Measurements from ENCODE around the gene SF3B2.
A peak's percentile ranks its signal among the peaks of the same experiment; 100 is the strongest.

The SF3B2 gene

DNA sequence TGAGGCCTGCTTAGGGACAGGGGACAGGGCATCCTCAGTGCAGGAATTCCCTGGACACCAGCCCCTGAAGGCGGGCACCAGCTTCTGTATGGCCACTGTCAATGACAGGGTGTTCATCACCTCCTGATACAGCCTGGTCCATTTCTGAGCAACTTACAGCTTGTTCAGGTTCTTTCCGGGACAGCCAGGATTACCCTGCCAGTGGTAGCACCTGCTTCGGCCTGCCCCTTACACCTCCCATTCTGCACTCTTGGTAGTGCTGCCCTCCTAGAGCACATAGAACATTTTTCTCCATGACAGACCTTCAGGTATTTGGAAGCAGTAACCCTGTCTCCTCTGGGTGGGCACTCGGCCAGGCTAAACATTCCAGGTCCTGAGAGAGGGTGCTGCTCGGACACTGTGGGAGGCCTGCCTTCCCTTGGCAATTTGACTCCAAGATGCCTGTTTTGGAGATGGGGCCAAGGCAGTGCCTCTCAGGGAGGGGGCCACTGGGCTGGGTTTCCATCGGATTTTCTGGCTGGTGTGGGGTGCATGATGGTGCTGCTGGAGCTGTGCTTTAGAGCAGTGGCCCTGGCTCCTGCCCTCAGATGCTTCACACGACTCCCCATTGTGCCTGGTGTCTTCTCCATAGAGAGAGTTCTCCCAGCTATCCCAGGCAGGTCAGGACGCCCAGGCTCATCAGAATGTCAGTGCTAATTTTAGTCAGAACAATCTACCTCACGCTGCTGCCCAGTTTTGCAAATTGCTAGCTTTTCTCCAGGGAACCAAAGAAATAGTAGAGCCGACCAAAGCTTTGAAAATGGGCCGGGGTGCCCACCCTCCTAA lies 4.4 kb upstream of the SF3B2 start:
- DNase-seq (ENCODE audit: low read depth), result no peak

DNA sequence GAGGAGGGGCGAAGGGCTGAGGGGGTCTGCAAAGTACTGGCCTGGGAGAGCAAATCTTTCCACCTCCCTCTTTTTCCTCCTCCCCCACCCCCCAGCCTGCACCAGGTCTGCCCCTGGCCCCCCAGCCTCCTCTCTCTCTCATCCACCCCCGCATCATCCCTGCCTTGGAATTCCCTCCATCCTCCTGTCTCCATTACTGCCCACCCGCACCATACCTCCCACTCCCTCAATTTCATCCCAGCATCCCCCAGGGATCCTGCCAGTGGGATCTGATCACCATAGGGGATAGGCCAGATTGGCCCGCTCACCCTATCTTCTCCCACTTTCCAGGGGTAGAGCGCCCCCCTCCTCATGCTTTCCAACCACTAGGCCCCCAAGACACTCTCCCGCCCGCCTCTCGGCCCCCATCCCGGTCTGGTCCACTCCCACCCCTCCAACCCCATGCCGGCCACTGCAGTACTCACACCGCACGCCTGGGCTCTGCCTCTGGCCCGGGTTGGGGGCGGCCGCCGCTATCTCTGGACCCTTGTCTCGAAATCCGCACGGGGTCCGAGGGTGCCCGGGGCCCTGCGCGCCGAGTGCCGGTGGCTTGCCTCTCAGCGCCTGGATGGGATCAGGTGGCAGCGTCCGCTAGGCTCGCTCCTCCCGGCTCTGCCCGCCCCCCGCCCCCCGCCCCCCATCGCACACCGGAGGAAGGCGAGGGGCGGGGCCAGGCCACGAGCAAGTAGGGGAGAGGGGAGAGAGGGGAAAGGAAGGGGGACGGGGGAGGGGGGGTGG lies 3.4 kb upstream of the SF3B2 start, which contains the start of gene GAL3ST3:
TSS of gene GAL3ST3 (minus strand) at position 615 of the 777 bp plus-strand sequence. CDS start 3,746 bp downstream, outside the sequence.
- no peak for DNase-seq (ENCODE audit: low read depth)

DNA sequence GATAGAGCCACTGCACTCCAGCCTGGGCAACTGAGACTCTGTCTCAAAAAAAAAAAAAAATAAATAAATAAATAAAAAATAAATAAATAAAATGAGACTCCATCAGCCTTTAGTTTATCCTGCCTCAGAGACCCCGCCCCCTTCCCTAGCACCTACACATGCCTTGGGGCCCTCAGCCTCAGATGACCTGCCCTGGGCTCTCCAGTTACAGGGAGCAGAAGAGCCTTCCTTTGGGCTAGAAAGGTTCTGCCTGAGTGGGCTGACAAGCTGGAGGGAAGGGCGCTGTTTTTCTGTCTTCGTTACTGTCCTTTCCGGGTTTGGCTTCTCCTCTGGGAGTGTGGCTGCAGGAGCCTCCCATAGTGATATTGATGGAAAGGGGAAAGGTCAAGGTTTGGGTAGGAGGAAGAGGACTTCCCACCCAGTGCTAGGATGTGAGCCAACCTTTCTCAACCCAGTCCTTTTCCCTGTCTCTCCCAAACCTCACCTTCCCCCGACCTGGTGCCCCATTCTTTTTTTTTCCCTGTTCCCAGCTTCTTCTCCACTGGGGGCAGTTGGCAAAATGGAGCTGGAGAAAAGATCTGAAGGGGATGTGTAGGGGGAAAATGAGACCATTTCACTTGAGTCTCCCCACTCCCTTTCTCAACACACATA lies 1.5 kb upstream of the SF3B2 start:
- no peak for DNase-seq (ENCODE audit: low read depth)

DNA sequence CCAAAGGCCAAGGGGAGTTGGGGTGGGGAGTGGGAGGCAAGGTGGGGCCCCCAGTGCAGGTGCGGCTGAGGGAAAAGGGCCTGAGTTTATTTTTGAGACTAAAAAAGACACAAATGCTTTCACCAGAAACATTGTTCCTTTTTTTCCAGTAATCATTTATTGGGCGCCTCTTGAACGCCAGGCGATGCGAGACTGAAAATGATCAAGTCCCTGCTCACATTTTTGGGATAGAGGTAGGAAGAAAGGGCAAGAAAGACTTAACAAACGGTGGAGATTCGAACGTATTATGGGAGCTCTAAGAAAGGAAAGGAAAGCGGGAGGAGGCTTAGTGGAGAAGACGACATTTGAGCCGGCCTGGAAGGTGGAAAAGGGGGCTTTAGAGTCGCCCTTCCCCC lies 796 bp upstream of the SF3B2 start:
- no peak for DNase-seq (ENCODE audit: low read depth)

DNA sequence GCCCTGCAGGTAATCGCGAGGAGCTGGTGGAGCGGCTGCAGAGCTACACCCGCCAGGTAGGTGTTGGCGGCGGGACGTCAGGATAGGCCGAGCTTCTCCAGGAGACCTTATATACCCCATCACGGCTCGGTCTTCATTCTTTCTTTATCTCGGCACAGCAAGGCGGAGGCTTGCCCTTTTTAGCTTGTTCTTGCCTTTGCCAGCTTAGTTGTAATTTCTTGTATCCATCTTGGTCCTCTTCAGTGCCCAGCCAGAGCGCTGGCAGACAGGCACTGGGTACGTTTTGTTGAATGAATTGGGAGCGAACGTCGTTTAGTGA lies 459 bp downstream of the SF3B2 start:
- DNase-seq (ENCODE audit: low read depth), result no peak

DNA sequence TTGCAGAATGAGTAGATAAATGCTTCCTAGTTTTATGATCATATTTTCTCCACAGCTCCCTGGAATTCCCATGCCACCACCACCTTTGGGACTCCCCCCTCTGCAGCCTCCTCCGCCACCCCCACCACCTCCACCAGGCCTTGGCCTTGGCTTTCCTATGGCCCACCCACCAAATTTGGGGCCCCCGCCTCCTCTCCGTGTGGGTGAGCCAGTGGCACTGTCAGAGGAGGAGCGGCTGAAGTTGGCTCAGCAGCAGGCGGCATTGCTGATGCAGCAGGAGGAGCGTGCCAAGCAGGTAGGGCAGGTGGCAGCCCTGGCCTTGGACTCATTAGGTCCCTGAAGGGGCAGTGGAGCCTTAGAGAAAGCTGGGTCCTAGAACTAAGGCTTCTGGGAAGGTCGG lies 2.9 kb downstream of the SF3B2 start:
- no peak for DNase-seq (ENCODE audit: low read depth)

DNA sequence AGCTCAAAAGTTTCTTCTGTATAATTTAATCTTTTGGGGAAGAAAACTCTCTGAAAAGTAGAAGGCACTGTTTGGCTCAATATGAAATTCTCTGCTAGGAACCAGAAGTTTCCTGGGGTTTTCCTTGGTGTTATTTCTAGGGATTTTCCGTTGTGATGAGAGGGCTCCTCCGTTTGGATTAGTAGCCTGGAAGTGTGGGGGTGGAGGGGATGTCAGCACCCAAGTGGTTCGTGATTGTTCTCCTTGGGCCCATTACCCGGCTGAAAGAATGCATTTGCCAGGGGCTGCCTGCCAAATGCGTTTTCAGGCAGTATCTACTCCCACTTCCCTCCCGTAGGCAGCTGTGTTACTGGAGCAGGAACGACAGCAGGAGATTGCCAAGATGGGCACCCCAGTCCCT lies 4.3 kb downstream of the SF3B2 start:
- DNase-seq (ENCODE audit: low read depth), result no peak

DNA sequence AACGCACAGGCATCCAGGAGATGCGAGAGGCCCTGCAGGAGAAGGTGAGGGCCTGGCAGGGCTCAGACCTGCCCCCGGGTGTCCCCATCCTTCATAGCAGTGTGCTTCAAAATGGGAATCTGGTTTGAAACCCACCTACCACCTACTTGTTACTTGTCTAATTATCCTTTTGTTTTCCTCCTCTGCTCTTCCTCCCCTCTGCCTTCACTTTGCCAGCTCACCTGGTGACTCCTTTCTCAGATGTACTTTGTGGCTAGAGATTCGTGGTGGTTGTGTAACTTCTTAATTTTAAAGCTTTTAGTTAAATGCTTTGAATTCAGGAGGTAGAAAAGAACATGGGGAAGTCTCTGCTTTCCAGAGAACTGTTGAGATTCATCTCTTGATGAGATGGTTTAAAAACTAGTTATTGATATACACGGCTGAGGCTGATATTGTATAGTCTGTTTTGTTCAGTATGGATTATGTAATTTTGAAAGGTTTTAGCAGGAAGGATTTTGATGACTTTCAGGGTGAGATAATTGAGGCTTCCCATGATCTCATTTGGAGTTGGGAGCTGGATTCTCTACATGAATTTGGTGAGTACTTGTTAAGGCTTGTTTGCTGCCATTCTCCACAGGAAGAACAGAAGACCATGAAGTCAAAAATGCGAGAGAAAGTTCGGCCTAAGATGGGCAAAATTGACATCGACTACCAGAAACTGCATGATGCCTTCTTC lies 8.0 kb downstream of the SF3B2 start:
- no peak for DNase-seq (ENCODE audit: low read depth)

DNA sequence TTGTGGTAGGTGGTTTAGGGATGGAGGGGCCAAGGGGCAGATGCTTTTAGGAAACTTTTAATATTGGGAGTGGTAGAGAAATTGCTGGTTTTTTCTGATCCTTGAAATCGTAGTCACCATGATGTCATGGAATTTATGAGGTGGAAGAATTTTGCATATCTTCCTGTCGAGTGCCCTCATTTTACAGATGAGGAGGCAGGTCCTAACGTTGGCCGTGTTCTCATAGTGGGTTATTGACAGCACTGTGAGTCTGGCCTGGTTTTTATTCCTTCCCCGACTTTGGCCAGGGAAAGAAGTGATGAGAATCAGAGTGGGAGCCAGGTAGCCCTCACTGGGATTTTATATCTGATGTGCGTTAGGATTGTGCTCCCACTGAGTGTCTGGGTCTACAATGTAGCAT lies 9.1 kb downstream of the SF3B2 start:
- no peak for DNase-seq (ENCODE audit: low read depth)

DNA sequence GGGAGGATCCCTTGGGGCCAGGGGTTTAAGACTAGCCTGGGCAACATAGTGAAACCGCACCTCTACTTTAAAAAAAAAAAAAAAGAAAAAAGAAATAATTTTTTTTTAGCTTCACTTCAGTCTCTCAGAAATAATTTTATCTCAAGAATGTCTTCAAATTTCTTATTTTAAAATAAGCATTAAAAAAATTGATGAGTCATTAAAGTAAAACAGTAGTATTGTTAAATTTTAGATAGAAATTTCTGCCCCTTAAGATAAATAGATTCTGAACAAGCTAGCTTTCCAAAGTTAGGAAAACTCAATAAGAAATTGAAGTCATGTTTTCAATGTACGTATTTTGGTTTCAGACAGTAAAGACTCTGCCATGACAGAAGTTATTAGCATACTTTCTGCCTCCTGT lies 10.2 kb downstream of the SF3B2 start:
- DNase-seq (ENCODE audit: low read depth), result no peak

DNA sequence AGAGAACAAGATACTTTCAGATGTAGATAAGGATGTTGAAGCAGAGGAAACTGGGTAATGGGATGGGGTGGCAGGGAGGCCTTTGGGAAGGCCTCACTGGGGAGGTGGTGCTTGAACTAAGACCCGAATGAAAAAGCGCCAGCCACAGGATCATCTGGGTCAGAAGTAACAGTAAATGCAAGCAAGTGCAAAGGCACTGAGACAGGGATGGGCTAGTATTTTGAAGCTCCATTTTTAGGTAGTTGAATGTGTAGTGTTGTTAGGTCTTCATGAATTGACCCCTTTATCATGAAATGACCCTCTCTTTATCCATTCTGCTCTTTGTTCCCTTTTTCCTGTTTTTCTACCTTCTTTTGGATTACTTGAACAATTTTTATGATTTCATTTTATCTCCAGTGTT lies 11.7 kb downstream of the SF3B2 start:
- DNase-seq (ENCODE audit: low read depth), result no peak

DNA sequence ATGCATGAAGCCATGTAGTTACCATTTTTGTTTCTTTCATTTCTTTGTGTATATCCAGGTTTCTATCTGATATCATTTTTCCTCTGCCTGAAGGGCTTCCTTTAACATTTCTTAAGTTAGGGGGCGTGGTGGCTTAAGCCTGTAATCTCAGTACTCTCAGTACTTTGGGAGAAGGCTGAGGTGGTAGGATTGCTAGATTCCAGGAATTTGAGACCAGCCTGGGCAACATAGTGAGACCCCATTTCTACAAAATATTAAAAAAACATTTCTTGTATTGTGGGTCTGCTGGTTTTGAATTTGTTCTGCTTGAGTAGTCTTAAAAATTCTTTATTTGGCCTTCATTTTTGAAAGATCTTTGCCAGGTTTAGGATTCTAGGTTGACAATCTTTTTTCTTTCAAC lies 12.4 kb downstream of the SF3B2 start:
- no peak for DNase-seq (ENCODE audit: low read depth)

DNA sequence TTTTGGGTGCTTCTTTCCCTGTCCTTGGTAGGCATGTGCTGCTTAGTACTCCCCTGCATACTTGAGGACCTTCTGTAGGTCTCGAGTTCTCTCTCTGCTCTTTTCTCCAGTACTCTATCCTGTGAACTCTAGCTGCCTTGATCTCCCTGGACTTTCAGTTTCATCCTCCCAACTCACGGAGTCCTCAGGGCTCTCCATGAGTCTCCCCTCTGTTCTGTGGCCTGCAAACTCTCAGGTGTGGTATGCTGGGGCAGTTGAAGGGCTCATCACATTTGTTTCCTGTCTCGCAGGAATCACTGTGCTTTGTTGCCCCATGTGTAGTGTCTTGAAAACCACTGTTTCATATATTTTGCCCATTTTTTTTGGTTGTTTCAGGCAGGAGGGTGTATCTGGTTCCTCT lies 14.6 kb downstream of the SF3B2 start:
- DNase-seq (ENCODE audit: low read depth), result no peak

DNA sequence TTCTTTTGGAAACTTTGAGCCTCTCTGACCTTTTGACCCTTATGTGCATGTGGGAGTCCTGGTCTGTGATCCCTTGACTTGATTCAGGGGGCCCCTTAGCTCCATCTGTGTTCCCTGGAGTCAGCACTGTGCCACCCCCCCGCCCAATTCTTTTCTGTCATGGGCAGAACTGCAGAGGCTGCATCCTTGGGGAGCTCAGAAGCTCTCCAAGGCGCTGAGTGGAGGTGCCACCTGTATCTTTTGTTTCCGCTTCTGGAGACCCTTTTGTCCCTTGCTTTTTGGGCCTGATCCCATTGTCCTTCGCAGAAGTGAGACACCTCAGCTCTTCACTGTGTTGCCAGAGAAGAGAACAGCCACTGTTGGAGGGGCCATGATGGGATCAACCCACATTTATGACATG lies 15.5 kb downstream of the SF3B2 start:
- no peak for DNase-seq (ENCODE audit: low read depth)

DNA sequence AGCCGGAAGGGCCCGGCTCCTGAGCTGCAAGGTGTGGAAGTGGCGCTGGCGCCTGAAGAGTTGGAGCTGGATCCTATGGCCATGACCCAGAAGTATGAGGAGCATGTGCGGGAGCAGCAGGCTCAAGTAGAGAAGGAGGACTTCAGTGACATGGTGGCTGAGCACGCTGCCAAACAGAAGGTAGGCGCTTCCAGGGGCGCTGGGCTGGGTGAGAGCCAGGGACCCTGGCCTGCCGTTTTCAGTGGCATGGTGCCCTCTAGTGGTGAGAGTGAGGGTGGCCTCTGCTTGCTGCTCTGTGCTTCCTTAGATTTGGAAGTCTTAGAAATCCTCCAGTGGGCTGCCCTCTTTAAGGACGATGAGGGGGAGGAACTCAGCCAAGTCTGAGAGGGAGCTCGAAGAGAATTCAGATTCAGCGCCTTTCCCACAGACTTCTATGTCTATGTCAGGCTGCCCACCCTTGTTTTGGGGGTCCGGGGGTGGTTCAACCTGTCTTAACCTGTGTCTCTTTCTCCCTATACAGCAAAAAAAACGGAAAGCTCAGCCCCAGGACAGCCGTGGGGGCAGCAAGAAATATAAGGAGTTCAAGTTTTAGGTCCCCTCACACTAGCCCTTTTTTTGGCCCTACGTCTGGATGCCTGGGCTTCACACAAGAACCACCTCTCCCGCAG lies 16.1 kb downstream of the SF3B2 start:
- DNase-seq (ENCODE audit: low read depth), result peak; percentile 65

DNA sequence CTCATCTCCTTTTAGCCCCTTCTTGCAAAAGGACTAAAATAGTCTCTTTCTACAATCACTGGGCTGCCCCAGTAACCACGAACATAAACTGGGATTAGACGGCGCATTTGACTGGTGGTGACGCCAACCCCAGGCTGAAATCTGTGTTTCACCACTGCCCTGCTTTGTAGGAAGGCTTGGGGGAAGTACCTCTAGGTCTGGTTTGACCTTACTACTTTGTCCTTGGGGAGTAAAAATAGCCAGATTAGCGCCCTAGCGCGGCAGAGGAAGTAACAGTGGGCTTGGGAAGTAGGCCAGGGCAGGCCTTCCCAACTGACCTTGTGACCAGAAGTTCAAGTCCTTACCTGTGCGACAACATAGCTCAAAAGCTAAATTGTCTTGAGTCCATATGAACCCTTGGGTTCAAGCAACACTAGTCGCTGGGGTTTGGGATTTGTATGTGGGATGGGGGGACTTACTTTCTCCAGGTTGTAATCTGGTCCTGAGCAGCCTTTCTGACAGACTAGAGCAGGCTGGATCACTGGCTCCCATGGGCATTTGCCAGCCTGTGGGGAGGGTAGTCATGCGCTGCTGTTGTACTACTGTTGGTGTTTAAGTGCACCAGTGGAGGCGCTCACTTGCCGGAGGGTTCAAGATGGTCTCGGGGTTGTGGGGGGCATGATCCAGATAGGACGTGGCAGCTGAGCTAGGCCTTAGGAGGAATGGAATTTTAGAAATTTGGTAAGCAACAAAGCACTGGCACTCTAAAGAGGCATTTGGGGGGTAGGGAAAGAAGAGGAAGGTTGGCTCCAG lies 17.0 kb downstream of the SF3B2 start:
- no peak for DNase-seq (ENCODE audit: low read depth)

DNA sequence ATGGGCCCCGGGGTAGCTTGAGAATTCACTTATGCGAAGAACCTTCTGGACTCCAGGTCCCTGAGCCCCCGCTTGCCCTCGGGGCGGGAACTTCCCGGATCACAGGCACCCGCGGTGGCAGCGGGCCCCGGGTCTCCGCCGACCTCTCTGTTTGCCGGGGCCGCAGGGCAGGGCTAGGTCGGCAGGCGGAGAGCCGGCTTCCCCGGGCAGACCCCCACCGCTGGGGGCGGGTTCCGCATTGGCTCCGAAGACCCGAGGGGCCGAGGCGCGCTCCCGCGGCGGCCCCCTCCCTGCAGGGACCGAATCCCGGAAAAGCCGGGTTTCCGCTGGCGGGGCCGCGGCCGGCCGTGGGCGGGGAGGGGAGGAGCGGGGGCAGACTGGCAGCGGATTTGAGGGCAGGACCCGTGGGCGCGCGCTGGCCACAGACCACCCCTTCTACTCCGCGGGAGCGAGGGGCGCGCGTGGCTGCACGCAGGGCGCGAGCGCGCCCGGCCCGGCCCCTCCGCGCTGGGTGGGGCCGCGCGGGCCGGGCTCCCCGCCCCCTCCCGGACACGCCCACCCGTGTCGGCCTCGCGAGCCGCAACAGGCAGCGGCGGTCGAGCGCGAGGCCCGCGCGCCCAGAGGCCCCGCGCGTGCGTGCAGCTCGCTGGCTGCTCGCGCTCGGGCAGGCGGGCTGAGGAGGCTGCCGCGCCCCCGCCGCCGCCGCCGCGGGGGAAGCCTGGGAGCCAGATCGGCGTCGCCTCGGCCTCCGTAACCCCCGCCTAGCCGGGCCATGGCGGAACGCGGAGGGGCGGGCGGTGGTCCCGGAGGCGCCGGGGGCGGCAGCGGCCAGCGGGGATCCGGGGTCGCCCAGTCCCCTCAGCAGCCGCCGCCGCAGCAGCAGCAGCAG lies 17.8 kb downstream of the SF3B2 start, which contains the start of gene PACS1:
TSS of gene PACS1 (plus strand) at position 558 of the 889 bp plus-strand sequence. CDS start at position 773, 215 bp downstream.
- DNase-seq (ENCODE audit: low read depth), result peak; percentile 74

DNA sequence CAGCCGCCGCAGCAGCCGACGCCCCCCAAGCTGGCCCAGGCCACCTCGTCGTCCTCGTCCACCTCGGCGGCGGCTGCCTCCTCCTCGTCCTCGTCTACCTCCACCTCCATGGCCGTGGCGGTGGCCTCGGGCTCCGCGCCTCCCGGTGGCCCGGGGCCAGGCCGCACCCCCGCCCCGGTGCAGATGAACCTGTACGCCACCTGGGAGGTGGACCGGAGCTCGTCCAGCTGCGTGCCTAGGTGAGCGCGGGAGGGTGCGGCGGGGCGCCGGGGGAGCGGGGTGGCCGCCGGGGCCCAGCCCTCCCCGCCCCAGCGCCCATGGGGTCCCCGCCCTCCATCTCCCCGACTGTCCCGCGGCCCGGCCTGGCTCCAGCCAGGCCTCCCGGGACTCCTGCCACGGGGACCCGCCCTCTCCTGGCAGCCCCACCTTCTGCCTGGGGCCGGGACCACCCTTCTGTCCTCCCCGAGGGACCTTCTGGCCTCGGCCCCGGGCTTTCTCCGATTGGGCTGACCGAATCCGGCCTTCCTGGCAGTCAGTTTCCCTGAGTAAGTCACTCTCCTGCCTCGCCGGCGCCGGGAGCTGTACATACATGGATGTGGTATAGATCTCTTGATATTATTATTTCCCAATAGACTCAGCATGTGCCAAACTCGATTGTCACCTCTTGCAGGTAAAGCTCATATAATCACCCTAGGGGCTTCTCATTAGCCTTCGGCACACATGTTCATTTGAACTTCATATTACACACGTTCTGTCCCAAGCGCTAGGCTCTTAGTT lies 18.6 kb downstream of the SF3B2 start:
- DNase-seq (ENCODE audit: low read depth), result no peak

DNA sequence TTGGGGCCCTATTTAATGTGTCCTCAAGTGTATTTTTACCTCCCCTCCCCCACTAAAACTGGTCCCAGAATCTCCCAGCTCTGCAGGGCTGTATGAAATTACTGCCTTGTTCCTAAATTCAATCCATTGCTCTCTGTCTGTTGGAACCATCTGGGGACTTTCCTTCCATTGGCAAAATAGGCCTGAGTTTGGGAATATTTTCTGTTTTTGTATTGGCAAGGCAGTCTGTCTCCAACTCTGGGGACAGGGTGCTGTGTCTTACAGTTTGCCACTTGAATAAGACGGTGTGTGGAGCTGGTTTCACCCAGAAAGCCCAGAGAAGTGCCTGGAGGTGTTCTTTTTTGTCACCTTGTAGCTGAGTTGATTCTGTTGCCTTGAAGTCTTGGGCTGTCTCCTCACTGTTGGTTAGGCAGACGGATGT lies 19.2 kb downstream of the SF3B2 start:
- DNase-seq (ENCODE audit: low read depth), result no peak

All from activated T-helper 9 cell treated with anti-CD3 and anti-CD28 coated beads, Interleukin-2, amount 50 U/mL, for 16 hours (primary cell).